HUDEP-2 (cell line): ENCODE results near the gene SNX12.

Experiments used
- DNase-seq, 76 experiments: peaks; one replicate each; lab custom pipeline; 2025; ENCODE audit not compliant: unreplicated experiment in 76 of 76; lab: John Stamatoyannopoulos, UW

Gene SNX12

GRCh38 chrX:71068044-71068918 lies at the start of gene SNX12:
TSS of gene SNX12 (minus strand) at chrX:71068334. CDS start at chrX:71068306, 28 bp downstream.
- DNase-seq: peak in 75 of 76 experiments; percentile 8 to 94 (median 83)

GRCh38 chrX:71117358-71117757 lies 49.2 kb upstream of the SNX12 start:
- DNase-seq: no peak

DNA sequence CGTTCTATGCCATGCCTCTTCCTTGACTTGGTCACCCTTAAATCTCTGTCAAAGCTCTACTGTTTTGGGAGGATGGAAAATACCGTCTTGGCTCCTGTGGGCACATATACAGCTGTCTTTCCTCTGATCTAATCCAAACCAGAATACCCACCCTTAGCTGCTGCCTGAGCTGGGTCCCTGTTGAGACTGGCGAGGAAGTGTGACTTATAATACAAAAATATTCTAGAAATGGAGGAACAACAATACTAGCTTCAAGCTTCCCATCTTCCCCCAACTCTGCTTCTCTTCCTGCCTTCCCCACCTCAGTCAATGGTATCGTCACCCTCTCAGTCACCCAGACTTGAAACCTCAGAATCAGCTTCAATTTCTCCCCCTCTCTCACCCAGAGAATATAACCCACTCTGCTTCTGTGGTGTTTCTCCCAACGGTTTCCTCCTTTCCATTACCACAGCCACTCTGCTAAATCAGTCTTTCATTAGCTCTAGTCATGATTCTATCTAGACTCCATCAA lies 43.8 kb upstream of the SNX12 start:
- DNase-seq: no peak

- peak in 5 of 76 experiments; percentile 2 to 15 (median 6) for DNase-seq
Measured at GRCh38 chrX:71111141-71111843, 43.2 kb upstream of the SNX12 start, which contains the start of gene IL2RG. TSS of gene IL2RG (minus strand) at chrX:71111577. CDS start at chrX:71111539, 38 bp downstream.

- DNase-seq: no peak
Measured at GRCh38 chrX:71109051-71109450, 40.9 kb upstream of the SNX12 start.

- peak in 57 of 76 experiments; percentile 0 to 60 (median 20) for DNase-seq
Measured at GRCh38 chrX:71107762-71108360, 39.7 kb upstream of the SNX12 start.

DNA sequence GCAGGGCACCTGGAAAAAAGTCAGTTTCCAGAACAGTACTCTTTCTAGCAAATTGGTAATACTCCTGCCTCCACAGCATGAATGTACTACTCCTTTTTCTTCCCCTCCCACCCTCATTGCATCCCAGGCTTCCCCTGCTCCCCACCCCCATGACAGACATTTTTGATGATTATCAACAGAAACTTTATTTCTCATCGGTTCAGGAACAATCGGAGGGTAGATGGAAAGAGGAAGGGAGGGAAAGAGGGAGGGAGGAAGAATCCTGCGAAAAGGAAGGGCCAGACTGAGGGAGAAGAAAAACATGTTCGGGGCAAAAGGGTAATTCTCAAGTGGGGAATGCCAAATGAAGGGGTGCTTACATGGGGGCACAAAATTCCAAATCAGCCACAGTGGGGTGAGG lies 39.1 kb upstream of the SNX12 start:
- no peak for DNase-seq

GRCh38 chrX:71106427-71106826 lies 38.3 kb upstream of the SNX12 start, which contains the start of gene CXorf65:
TSS of gene CXorf65 (minus strand) at chrX:71106740. CDS start at chrX:71106556, 184 bp downstream.
- DNase-seq: peak in 42 of 76 experiments; percentile 0 to 57 (median 14)

DNA sequence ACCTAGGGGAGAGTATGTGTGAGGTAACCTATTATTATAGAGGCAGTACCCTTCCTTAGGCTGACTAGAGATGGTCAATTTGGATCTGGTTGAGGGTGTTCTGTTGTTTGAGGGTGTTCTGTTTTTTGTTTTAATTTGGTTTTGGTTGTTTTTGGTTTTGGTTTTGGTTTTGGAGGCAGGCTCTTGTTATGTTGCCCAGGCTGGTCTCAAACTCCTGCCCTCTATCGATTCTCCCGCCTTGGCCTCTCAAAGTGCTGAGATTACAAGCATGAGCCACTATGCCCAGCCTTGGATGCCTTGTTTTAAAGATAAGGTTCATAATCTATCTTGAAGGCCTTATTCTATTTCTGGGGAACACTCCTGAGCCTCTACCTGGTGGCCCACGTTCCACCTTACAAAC lies 37.5 kb upstream of the SNX12 start:
- DNase-seq: peak in 2 of 76 experiments; percentile 0 to 1

DNA sequence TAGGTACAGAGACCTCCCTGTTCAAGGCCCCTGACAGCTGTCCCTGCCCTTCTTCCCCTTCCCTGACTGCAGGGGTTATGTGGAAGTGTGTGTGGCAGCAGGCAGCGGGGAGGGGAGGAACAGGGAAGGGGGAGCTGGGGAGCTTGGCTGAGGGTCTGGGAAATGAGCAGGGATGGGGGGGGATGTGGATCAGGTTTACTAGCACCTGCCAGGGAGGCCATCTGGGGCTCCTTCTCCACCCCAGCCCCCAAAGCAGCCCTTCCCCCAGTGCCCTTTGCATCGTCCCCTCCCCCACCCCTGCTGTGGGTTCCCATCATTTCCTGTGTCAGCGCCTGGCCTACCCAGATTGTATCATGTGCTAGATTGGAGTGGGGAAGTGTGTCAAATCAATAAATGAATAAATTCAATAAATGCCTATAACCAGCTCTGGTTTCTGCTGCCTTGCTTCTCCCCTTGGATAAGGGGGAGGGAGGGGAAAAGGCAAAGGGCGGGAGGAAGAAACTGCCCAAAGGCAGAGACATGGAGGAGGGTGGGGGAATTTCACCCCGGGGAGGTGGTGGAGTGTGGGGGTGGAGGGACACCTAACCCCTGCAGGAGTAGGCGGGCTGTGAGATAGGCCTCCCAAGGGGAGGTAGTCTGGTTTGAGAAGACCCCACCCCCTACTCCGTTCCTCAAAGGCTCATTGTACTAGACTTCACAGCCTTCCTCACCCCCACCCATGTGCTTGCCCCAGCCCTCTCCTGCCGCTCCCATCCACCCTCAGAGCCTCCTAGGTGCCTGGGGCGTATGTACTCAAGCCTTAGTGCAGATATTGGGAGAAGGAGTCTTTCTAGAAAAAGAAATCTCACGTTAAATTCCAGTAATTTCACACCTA lies 35.2 kb upstream of the SNX12 start:
- peak in 71 of 76 experiments; percentile 1 to 78 (median 45) for DNase-seq

DNA sequence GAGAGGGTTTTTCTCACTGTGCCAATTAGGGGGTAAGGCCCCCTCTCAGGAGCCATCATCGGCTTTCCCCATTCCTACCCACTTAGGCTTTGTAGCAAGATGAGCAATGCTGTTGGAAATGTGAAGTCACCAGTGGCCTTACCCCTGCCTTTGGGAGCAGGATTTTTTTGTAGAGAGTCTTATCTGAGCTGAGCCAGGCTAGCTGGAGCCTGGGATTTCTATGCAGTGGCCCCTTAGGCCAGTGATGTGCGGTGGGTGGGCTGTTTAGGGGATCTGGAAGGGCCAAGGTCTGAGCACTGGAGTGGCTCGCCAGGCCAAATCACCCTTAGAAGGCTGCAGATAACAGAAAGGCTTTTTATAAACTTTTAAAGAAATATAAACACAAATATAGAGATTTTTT lies 34.2 kb upstream of the SNX12 start:
- DNase-seq: peak in 6 of 76 experiments; percentile 0 to 5 (median 3)

GRCh38 chrX:71100581-71101505 lies 32.7 kb upstream of the SNX12 start:
- peak in 1 of 76 experiments; percentile 2 for DNase-seq

GRCh38 chrX:71099736-71100135 lies 31.6 kb upstream of the SNX12 start:
- no peak for DNase-seq

DNA sequence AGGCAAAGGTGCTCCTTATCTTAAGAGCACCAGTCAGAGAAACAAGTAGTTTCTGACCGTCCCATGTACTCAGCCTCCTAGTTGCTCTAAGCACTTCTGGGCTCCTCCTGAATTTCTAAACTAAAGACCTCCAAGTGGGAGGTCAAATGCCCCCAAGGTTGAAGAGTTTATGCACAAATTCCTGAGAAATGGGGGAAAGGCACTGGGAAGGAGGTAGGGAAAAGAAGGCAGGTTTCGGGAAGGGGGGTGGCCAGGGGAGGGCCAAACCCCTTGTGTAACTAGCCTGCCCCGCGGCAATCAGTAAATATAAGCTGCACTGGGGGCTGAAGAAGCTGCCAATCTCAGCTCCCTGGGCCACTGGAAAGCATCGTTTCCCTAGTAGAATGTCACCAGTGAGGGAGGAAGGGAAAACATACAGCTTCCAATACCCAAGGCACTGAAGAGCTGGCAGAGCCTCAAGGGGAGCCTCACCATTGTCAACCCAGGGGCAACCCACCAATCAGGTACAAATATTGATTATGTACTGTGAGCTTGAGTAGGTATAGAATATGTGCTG lies 30.9 kb upstream of the SNX12 start:
- no peak for DNase-seq

DNA sequence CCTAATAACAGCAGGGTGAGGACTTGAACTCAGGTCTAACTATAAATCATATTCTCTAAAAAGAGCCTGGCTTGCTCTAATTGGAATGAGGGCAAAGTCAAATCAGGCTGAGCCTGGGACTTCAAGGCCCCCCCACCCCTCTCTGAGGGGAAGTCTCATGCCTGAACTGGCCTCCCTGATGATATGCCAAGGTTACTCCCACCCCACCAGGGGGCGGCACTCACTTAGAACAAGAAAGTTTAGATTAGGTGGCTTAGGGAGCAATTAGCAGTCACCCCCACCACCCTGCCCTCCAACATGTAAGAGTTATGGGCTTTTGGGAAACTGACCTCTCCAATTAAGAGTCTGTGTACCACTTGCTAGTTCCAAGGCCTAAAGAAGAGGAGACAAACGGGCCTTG lies 30.2 kb upstream of the SNX12 start:
- peak in 67 of 76 experiments; percentile 0 to 73 (median 35) for DNase-seq

DNA sequence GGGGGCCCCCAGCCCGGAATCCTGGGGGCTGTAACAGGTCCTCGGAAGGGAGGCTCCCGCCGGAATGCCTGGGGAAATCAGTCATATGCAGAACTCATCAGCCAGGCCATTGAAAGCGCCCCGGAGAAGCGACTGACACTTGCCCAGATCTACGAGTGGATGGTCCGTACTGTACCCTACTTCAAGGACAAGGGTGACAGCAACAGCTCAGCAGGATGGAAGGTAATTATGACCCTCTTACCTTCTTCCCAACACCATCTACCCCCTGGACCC lies 28.6 kb upstream of the SNX12 start:
- peak in 1 of 76 experiments; percentile 4 for DNase-seq

GRCh38 chrX:71095981-71096759 lies 28.0 kb upstream of the SNX12 start:
- DNase-seq: peak in 38 of 76 experiments; percentile 11 to 78 (median 58)

DNA sequence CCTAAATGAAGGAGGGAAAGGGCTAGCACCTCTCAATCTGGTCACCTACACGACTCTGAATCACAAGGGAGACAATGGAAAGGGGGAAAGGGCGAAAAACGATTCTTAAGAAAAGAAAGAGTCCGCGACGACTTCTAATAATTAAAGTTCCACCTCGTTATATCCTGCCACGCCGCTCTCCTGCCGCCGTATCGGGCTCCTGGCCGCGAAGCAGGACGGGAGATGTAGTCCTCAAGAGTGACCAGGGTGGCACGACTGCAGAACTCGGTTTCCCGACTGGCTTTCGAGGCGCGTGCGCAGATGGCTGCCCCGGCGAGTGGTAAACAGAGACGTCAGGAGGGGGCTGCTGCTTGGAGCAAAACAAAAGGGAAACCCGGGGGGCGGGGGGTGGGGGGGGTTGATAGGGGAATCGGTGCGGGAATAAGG lies 27.4 kb upstream of the SNX12 start, which contains the start of gene FOXO4:
Gene FOXO4, plus strand, starts transcription at position 297 of the 426 bp plus-strand sequence. CDS start 678 bp downstream, outside the sequence.
- peak in 74 of 76 experiments; percentile 2 to 86 (median 71) for DNase-seq
